IPS-18c (cell line): Measurements from ENCODE around the gene DUSP23.

Source experiments
- H3K4me3 ChIP-seq: 2 replicates; pipeline ENCODE4 v1.7.0; 2013; ENCODE audit warnings: low read depth, mild to moderate bottlenecking, low read length, moderate library complexity; ENCODE audit not compliant: insufficient read depth
- H3K9me3 ChIP-seq: one replicate; pipeline ENCODE4 v1.6.1; 2013; ENCODE audit warnings: mild to moderate bottlenecking, low read length, moderate library complexity; ENCODE audit not compliant: control insufficient read depth, insufficient read depth

Gene DUSP23

DNA sequence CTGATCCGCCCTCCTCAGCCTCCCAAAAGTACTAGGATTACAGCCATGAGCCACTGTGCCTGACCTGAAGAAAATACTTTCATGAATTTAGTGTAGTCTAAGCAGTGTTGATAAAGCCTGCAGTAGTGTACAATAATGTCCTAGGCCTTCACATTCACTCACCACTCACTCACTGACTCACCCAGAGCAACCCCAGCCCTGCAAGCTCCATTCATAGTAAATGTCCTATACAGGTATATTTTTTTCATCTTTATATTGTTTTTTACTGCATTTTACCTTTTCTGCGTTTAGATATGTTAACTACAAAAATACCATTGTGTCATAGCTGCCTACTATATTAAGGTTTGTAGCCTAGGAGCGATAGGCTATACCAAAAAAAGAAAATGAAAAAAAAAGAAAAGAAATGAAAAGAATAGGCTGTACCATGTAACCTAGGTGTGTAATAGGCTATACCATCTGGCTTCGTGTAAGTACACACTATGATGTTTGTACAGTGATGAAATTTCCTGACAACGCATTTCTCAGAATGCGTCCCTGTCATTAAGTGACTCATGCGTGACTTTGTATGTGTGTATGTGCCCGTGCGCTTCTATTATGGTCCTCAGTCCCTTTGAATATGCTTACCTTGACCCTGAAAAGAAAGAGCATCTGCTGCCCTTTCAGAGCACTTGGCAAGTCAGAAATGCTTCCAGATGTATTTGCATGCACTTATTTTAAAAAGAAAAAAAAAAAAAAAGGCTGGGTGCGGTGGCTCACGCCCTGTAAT lies 36.7 kb downstream of the DUSP23 start:
- no peaks in the 10 kb centered on the region for H3K9me3 ChIP-seq
- no peak overlapping the region for H3K4me3 ChIP-seq

DNA sequence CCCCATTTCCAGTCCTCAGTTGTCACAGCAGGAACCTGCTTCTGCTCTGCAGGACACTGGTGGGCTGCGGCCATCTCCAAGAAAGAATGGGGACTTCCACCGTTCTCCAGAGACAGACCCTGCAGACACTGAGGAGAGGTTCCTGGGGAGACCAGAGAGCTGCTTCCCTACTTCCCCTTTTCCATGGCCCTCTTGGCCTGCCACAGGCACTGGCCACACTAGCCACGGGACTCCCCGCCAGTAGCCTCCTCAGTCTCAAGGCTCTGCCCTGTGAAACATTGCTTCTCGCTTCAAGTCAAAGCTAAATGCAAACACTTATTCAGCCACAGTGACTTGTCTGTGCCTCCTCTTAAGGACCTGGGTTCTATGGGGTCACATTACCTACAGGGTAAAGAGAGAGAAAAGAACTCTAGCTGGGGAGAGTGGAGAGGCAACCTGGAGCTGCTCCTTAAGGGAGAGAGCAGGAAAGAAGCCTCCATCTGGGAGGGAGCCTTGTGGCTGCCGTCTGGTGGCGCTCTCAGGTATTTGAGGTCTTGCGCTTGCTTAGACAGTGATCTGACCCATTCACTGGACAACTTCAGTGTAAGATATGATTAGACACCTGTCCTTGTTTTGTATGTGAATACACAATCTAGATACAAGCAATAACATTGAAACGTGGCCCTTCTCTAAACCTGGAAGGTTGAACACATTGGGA lies 40.6 kb downstream of the DUSP23 start:
- H3K4me3 ChIP-seq, result no peak overlapping the region
- H3K9me3 ChIP-seq, result no peaks in the 10 kb centered on the region

DNA sequence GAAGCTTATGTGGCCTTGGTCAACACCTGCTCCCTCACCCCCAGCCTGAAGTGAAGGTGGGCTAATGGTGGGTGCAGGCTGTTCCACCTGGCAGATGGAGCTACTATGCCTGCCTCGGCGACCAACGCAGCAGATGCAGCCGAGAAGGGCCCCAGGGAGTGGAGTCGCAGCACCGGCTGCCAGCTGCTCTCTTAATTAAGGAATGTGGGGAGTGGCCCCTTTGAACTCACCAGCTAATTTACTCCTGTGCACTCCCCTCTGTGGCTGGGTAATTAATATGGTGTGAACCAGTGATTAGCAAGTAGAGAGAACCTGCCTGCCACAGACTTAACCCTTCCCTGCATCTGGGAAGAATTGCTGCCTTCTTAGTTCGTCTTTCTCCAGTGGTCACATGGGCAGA lies 42.6 kb downstream of the DUSP23 start:
- no peaks in the 10 kb centered on the region for H3K9me3 ChIP-seq
- H3K4me3 ChIP-seq, result no peak overlapping the region

DNA sequence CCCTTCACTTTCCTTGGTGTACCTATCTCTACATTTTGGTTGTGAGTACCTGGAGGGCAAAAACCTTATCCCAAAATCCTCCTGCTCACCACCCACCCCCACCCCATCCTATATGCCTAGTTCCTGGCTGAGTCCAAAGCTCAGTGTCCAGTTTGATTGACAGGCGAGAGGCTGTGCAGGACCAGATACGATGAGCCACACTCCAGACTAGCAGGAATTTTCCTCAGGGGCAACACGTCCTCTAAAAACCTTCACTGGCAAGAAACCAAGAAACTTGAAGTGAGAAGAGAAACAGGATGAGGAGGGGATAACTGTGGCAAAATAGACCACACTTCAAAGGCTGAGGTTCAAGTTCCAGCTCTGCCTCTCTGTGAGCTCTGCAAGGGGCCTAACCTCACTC lies 44.8 kb downstream of the DUSP23 start:
- H3K4me3 ChIP-seq, result no peak overlapping the region
- H3K9me3 ChIP-seq, result no peaks in the 10 kb centered on the region

DNA sequence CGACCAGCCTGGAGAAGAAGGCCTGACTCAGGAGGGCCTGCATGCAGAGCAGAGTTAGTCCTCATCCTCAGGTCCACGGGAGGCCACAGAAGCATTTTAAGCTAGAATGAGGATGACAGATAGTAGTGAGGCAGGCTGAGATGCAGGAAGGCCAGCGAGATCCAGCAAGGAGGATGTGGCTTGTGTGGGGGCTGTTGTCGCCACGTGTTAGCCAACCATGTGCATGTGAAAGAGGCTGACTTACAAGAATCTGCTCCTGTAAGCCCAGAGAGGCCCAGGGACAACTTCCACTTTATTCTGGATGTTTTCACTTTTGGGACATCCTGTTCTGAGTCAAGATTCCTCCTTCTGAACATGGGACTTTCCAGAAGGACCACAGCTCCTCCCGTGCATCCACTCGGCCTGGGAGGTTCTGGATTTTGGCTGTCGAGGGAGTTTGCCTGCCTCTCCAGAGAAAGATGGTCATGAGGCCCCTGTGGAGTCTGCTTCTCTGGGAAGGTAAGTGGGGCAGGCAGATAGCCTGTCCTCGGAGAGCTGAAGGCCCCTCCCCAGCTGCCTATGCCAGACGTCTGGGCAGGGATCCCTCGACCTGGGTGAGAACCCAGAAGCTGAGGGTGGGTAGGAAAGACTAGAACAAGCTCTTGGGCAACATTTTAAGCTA lies 45.8 kb downstream of the DUSP23 start, which contains the start of gene SLAMF8:
Gene SLAMF8 (plus strand): TSS at position 433 of the 661 bp plus-strand sequence. CDS start 26 bp downstream, at position 459.
- H3K9me3 ChIP-seq, result no peaks in the 10 kb centered on the region
- H3K4me3 ChIP-seq, result no peak within 1 kb of the TSS

DNA sequence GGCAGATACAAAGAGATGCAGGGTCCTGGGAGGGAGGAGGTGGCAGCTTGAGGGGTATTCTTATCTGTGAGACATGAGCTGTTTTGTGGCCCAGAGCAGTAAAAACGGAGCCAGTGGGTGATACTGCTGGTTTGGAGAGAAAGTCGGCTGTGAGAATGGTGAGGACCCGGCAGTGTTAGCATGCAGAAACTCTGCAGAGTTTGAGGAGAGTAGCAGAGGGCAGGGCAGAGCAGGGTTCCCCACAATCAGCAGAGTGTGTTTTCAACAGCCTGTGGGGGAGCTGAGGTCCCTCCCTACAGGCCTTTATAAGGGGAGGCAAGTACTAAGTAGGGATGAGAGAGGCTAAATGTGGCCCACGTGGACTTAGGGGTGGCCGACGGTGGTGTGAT lies 46.3 kb downstream of the DUSP23 start:
- Histone ChIP-seq H3K9me3 (no peaks in the 10 kb centered on the region), H3K4me3 (no peak overlapping the region)

DNA sequence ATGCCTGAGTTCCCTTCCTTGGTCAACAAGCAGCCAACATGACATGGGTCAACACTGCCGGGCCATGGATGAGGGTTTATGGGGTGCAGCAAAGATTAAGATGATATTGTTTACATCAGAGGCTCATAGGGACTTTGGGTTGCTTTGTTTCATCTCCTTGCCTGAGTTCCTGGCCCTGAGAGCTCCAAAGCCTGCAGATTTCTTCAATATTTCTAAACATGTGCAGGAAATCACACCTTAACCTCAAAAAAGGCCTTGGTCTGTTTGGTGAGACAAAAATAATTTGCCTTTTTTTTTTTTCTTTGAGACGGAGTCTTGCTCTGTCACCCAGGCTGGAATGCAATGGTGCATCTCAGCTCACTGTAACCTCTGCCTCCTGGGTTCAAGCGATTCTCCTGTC lies 46.8 kb downstream of the DUSP23 start:
- no peak overlapping the region for H3K4me3 ChIP-seq
- no peaks in the 10 kb centered on the region for H3K9me3 ChIP-seq

DNA sequence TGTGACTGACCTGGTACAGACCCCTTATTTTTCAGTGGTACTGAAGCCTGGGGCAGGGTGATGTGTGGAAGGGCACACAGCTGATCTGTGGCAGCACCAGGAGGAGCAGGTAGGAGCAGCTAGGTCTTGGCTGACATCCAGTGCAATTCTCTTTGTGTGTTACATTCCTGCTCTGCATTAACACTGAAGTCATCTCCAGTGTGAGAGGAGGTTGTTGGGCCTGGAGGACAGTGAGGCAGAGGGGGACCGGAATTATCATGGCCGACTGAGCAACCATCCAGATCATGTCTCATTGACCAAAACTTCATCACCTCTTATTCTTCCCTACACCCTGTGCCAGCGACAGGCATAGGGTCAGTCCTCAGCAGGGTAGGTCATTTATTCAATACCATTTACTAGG lies 47.4 kb downstream of the DUSP23 start:
- H3K4me3 ChIP-seq, result no peak overlapping the region
- no peaks in the 10 kb centered on the region for H3K9me3 ChIP-seq

DNA sequence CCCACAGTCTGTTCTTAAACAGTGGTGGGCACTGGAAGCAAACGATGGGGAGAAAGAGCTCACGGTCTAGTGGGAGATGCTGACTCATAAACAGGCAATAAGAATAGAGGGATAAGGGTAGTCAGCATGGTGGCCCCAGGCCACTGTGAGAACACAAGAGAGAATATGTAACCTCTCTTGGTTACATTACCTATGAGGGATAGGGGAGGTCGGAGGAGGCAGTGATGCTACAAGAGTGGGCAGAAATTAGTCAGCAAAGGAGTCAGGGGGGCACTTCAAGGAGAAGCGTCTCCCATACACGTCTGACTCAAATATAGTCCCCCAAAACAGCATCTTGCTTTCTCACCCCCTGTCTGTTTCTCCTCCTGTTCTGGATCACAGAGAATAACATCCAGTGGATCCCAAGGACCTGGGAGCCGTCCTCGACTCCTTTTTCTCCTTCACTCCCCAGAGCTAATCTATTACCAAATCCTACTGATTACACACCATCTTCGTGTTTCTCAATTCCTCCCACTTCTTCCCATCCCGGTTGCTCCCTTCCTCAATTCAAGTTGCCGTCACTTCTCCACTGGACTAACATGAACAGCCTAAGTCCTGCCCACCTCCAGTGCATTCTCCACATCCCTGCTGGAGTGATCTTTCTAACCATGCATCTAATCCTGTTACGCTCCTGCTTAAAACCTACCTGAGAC lies 48.0 kb downstream of the DUSP23 start:
- no peak overlapping the region for H3K4me3 ChIP-seq

DNA sequence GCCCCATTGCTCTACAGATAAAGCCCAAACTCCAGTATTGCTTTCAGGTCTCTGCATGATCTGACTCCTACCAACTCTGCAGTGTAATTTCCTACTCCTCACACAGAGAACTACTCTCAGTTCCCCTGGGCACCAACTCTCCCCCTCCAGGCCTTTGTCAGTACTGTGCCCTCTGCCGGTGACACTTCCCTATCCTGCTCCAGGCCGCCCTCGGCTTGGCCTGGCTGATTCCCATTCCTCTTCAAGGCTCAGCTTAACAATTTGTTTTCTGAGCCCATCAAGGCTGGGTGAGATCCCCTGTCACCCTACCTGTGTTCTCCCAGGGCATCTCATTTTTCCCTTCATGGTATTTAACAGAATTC lies 48.5 kb downstream of the DUSP23 start:
- Histone ChIP-seq H3K9me3 (no peaks in the 10 kb centered on the region), H3K4me3 (no peak overlapping the region)

More for the DNA sequence above, 48.0 kb downstream of the DUSP23 start:
- no peaks in the 10 kb centered on the region for H3K9me3 ChIP-seq

DNA sequence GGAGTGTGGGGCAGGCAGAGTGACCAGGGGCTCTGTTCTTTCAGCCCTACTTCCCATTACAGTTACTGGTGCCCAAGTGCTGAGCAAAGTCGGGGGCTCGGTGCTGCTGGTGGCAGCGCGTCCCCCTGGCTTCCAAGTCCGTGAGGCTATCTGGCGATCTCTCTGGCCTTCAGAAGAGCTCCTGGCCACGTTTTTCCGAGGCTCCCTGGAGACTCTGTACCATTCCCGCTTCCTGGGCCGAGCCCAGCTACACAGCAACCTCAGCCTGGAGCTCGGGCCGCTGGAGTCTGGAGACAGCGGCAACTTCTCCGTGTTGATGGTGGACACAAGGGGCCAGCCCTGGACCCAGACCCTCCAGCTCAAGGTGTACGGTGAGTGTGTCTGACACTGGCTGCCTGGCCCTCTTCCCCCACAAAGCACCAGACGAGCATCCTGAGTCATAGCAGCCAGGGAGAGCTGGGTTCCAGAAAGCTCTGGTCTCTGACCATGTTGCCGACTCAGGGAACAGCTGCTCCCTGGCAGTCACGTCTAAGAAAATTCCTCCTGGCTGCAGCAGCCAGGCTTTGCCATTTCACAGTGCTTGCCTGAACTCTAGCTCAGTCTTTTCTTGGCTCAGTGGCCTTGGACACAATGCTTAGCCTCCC lies 49.2 kb downstream of the DUSP23 start:
- H3K4me3 ChIP-seq, result no peak overlapping the region
- no peaks in the 10 kb centered on the region for H3K9me3 ChIP-seq

DNA sequence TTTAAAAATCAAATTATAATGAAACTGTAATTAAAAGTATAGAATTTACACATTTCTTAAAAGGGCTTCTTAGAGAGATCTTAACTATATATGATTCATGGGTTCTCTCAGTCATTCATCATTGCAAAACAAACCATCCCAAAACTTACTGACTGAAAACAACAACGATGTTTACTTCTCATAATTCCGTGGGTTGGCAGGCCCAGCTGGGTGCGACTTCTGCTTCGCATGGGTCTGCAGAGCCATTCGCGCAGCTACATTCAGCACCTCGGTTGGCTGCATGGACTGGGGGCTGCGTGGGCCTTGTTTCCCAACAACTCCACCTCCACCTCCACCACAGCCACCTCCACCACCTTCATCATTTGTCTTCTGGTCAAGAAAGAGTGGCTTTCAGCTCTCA lies 50.0 kb downstream of the DUSP23 start:
- H3K4me3 ChIP-seq, result no peak overlapping the region

DNA sequence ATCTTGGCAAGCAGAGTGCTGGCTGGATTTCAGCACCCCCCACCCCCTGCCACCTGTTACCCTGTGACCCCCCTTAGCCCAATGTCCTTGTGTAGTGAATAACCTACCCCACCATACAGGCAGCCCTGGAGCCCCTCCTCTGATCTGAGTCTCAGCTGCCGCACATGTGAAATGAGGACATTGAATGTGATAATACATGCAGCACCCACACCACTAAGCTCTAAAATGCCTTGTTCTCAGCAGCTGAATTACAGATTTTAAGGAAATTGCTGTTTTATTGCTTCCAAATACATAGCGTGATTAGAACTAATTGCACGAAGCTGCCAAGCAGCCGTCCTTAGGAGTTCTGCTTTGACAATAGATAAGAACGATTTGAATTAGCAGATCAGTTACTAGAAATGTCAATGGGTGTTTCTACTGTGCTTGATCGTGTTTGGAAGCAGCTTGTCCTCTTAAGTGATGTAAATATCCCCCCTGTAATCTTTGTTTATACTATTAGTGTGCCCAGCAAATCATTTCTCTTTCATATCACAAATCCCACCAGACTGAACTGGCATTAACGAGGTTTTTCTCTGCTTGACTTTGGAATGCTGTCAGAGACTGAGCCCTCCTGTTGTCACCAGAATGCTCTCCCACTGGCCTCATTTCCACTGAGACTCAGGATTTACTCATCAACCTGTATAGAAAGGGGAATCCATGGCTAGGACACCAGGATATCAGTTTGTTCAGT lies 50.8 kb downstream of the DUSP23 start:
- H3K9me3 ChIP-seq, result no peaks in the 10 kb centered on the region

More for the DNA sequence above, 50.0 kb downstream of the DUSP23 start:
- no peaks in the 10 kb centered on the region for H3K9me3 ChIP-seq

More for the DNA sequence above, 50.8 kb downstream of the DUSP23 start:
- no peak overlapping the region for H3K4me3 ChIP-seq
